Psoas muscle (tissue), 8 donors: ENCODE results near the gene SGMS2. TPM values are rescaled to one million over a fixed set of nuclear protein-coding genes. Genes with fewer than 3 reads are reported as not detected.
A peak's percentile ranks its signal among the peaks of the same experiment; 100 is the strongest.

Source experiments
- ATAC-seq, 4 donors: fragments of 200-7000 bp; cut with Tn5 transposase; one replicate each; pipeline ENCODE4 v1.9.1; 2020; ENCODE audit warnings: moderate library complexity in 3 of 4, mild to moderate bottlenecking in 2 of 4
- DNase-seq, 2 donors: peaks; one replicate each; pipeline ENCODE4 v3.0.0-alpha.2; 2020
- H3K27ac ChIP-seq: fragments of 200-600 bp; one replicate; pipeline ENCODE4 v1.8.0; 2022
- H3K27me3 ChIP-seq, 3 donors: fragments of 200-600 bp in 1 of 3; one replicate each; pipeline versions ENCODE4 v1.6.1 to v1.8.0; 2013 to 2022; ENCODE audit warnings: low read length in 2 of 3, mild to moderate bottlenecking in 2 of 3, moderate library complexity in 1 of 3; ENCODE audit not compliant: insufficient read depth in 3 of 3
- H3K36me3 ChIP-seq, 2 donors: fragments of 200-600 bp in 1 of 2; one replicate each; pipeline versions ENCODE4 v1.6.1 to v1.8.0; 2013 to 2022; ENCODE audit warnings: low read depth in 1 of 2, mild to moderate bottlenecking in 1 of 2, moderate library complexity in 1 of 2; ENCODE audit not compliant: insufficient read depth in 1 of 2
- H3K4me1 ChIP-seq: fragments of 200-600 bp; one replicate; pipeline ENCODE4 v1.8.0; 2022
- H3K4me3 ChIP-seq: fragments of 200-600 bp; one replicate; pipeline ENCODE4 v1.8.0; 2022; ENCODE audit warnings: mild to moderate bottlenecking
- H3K9me3 ChIP-seq: fragments of 200-600 bp; one replicate; pipeline ENCODE4 v1.8.0; 2022
- CTCF ChIP-seq: fragments of 200-600 bp; IDR thresholded peaks from one replicate; pipeline ENCODE4 v1.8.0; 2022; ENCODE audit warnings: antibody characterized with exemption
- WGBS, 3 donors: extraction: QIAGEN DNeasy Blood & Tissue Kit; methylation state at CpG; one replicate each; pipeline versions ENCODE4 v1.1.6 to v1.1.7; 2013; 5-methylcytosine and 5-hydroxymethylcytosine counted together
- intact Hi-C, 2 donors: fragments of 100-400 bp; cut with DNase I; formaldehyde crosslinking; loops; one replicate each; pipeline versions ENCODE4 v1.11.0 to v1.14.2; 2022
- polyA plus RNA-seq, 3 donors: library from polyadenylated mRNA; stranded (reverse); fragments of 200-250 nt; gene quantifications; one replicate each; pipeline ENCODE4 v1.2.3, GENCODE V29; 2013
- total RNA-seq, 4 donors: library from RNA; stranded (reverse); fragmentation: NEBNext Ultra II Directional in 2 of 4; extraction: Animal tissue kit (Norgen Biotek cat#: 25700) in 2 of 4; gene quantifications; one replicate each; pipeline versions ENCODE4 v1.2.1 to v1.2.4, GENCODE V29; 2021 to 2023
- donor health status: healthy with polysubstance abuse.
- donor health status: DM: no; HTN: no; CAD: no; lungs with moderate emphysema.
- donor health status: Bipolar disorder and iron deficiency.
- donor health status: healthy.
- donor health status: DM: yes; HTN: yes; CAD: no.
- donor health status: DM: no; HTN: no; CAD: no.
- donor health status: DM: no; HTN: no; CAD: no.
- donor health status: DM: yes; HTN: yes; CAD: no.

Gene SGMS2
- total and polyA plus RNA-seq, 7 donors: 1.7 to 14.2 (median 8.7) TPM

GRCh38 chr4:107823870-107824349 lies 822 bp upstream of the SGMS2 start:
- TF ChIP-seq CTCF: no peak
- H3K36me3 ChIP-seq: no peaks in the 10 kb centered on the region
- intact Hi-C loops: loop anchor here (2.0 to 10.0 kb wide), 4 partner anchors 31 to 171 kb away; no protein-coding TSS in a partner anchor
- H3K4me1 ChIP-seq: peaks cover 23% of the 10 kb centered on the region
- H3K4me3 ChIP-seq: peak overlapping the region; percentile 90
- DNase-seq: no peak
- ATAC-seq: peak in 2 of 4 donors; percentile 1
- H3K9me3 ChIP-seq: no peaks in the 10 kb centered on the region
- no peaks in the 10 kb centered on the region for H3K27me3 ChIP-seq
- H3K27ac ChIP-seq: peak overlapping the region; percentile 97
- 35 to 40% (median 38%) methylated on average over 11 of the region's 11 CpGs for WGBS, 3 donors

- H3K4me3 ChIP-seq: peak overlapping the region; percentile 90
- peak in 1 of 2 donors; percentile 78 for DNase-seq
- TF ChIP-seq CTCF: no peak
- H3K4me1 ChIP-seq: peaks cover 23% of the 10 kb centered on the region
- intact Hi-C loops: loop anchor here (2.0 to 10.0 kb wide), 4 partner anchors 30 to 170 kb away; no protein-coding TSS in a partner anchor
- peak overlapping the region; percentile 97 for H3K27ac ChIP-seq
- H3K36me3 ChIP-seq: peaks cover 0 to 4% of the 10 kb centered on the region in 2 donors
- no peaks in the 10 kb centered on the region for H3K27me3 ChIP-seq
- ATAC-seq: peak; percentile 39 to 61 (median 50)
- no peaks in the 10 kb centered on the region for H3K9me3 ChIP-seq
- 1% methylated on average over 36 to 39 of the region's 39 CpGs for WGBS, 3 donors
These were observed 516 bp downstream of the SGMS2 start for GRCh38 chr4:107825072-107825824.

GRCh38 chr4:107826421-107826980 lies 1.8 kb downstream of the SGMS2 start:
- Histone ChIP-seq H3K9me3 (no peaks in the 10 kb centered on the region), H3K4me1 (peaks cover 23% of the 10 kb centered on the region), H3K36me3 (peaks cover 0 to 4% of the 10 kb centered on the region in 2 donors), H3K27me3 (no peaks in the 10 kb centered on the region), H3K4me3 (peak overlapping the region; percentile 90), H3K27ac (peak overlapping the region; percentile 97)
- intact Hi-C loops: loop anchor here (5.0 to 10.0 kb wide), 3 partner anchors 68 to 168 kb away; no protein-coding TSS in a partner anchor
- no peak for TF ChIP-seq CTCF
- ATAC-seq (no peak), DNase-seq (no peak)
- 62 to 79% (median 68%) methylated on average over 5 of the region's 5 CpGs for WGBS, 3 donors

- DNase-seq: no peak
- no peak for ATAC-seq
- Histone ChIP-seq H3K9me3 (no peaks in the 10 kb centered on the region), H3K36me3 (peaks cover 0 to 4% of the 10 kb centered on the region in 2 donors), H3K27me3 (no peaks in the 10 kb centered on the region), H3K4me1 (peaks cover 22% of the 10 kb centered on the region), H3K4me3 (no peak overlapping the region), H3K27ac (no peak overlapping the region)
- no peak for TF ChIP-seq CTCF
- intact Hi-C loops: loop anchor here (5.0 to 10.0 kb wide), 3 partner anchors 66 to 166 kb away; no protein-coding TSS in a partner anchor
- 86 to 89% (median 88%) methylated on average over 6 of the region's 6 CpGs for WGBS, 3 donors
These were observed 3.8 kb downstream of the SGMS2 start for GRCh38 chr4:107828315-107829090.
